GM23338 (cell line): ENCODE measurements around the gene CPT1C.

ENCODE experiments used
- CREB1 ChIP-seq: fragments of 250-450 bp; sonication (Bioruptor Pico); IDR thresholded peaks from 2 replicates; pipeline ENCODE4 v1.5.0; 2020; ENCODE audit warnings: low read depth, mild to moderate bottlenecking, moderate library complexity
- CTCF ChIP-seq, 2 experiments: fragments of 200-600 bp in 1 of 2; sonication (generic) in 1 of 2; conservative IDR thresholded peaks; 2 replicates each; pipeline versions ENCODE4 v1.5.1 to v1.6.1; 2016 to 2017; ENCODE audit warnings: antibody characterized with exemption in 2 of 2, low read depth in 2 of 2, mild to moderate bottlenecking in 2 of 2, moderate library complexity in 1 of 2

- no peak for TF ChIP-seq CTCF (conservative IDR thresholded peaks at IDR 0.05; ENCODE audit: low read depth in 2 of 2)
- no peak for TF ChIP-seq CREB1 (CRISPR knock-in tag)
Measured at GRCh38 chr19:49744946-49745381, 54.0 kb downstream of the CPT1C start.
